Measurements from ENCODE around the gene RAMP3. TPM values are rescaled to one million over a fixed set of nuclear protein-coding genes. Genes with fewer than 3 reads are reported as not detected.

The RAMP3 gene
- total and polyA plus RNA-seq, 10 of the 15 experiments (the other 5 are each of a cell fraction or from before 2014, with no cell fraction given): not detected

DNA sequence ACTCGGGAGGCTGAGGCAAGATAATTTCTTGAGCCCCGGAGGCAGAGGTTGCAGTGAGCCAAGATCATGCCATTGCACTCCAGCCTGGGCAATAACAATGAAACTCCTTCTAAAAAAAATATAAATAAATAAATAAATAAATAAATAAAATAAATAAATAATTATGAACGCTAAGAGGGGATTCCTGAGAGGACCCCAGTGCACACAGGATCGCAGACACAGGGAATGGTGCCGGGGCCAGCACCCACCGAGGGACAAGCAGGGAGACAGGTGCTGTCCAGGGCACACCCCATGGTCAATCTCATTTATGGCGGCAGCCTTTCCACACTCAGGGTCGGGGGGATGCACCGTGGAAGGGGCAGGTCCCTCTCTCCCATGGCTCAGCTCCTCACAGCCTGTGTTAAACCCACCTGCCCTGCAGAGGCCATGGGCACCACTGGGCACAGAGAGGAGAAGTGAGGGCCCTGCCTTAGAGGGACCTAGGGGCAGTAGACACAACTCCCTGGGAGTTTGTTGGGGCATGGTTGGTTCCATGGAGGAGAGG lies 2.2 kb upstream of the RAMP3 start:
- BruUV-seq (replicated peaks): no TSS peak
- Histone ChIP-seq H3K9ac (ENCODE audit: control insufficient read depth, insufficient read depth, low read length) (no peak overlapping the region), H3K79me2 (ENCODE audit: control insufficient read depth, insufficient read depth, low read length) (no peaks in the 10 kb centered on the region), H3K9me3 (replicated peaks; ENCODE audit: control insufficient read depth, insufficient read depth, low read length) (no peaks in the 10 kb centered on the region), H3K36me3 (ENCODE audit: control insufficient read depth in 2 of 2, insufficient read depth in 2 of 2, low read length in 1 of 2) (no peaks in the 10 kb centered on the region), H3K4me2 (ENCODE audit: control insufficient read depth, insufficient read depth) (no peak overlapping the region), H4K20me1 (ENCODE audit: control insufficient read depth, insufficient read depth) (no peaks in the 10 kb centered on the region), H2AFZ (ENCODE audit: control insufficient read depth, low read depth, low read length) (no peak overlapping the region), H3K27me3 (replicated peaks in 1 of 2; ENCODE audit: control insufficient read depth in 2 of 2, insufficient read depth in 2 of 2, low read length in 1 of 2) (peaks cover 3 to 5% of the 10 kb centered on the region in 2 experiments; a peak in 2 of 4 replicates), H3K27ac (ENCODE audit: control insufficient read depth, insufficient read depth) (no peak overlapping the region), H3K4me1 (ENCODE audit: control insufficient read depth, insufficient read depth, low read length) (peaks cover 2% of the 10 kb centered on the region), H3K4me3 (no peak overlapping the region)
- ChIA-PET POLR2A (no interaction called here), RAD21 (ENCODE audit: unreplicated experiment) (no interaction called here), SMC1A (ENCODE audit: uncharacterized antibody, unreplicated experiment) (interaction anchor here (4.3 kb wide), 1 partner anchor 105 kb away, joined by 19 read pairs; no protein-coding TSS in a partner anchor), CTCF (interaction anchor here (8.9 kb wide), 1 partner anchor 104 kb away, joined by 58 read pairs; no protein-coding TSS in a partner anchor)
- FAIRE-seq (no peak), ATAC-seq (no peak), DNase-seq (ENCODE audit: low read depth, low spot score) (no peak)
- in situ Hi-C loops (cut with MboI): loop anchor here (25.0 kb wide), 1 partner anchor 707 kb away; the partner anchor contains the start of gene CCDC201
- intact Hi-C loops (cut with micrococcal nuclease; ENCODE audit: unreplicated experiment): no loop called here
- TF ChIP-seq NRF1 (conservative IDR thresholded peaks at IDR 0.05; ENCODE audit: low read depth, low read length) (no peak), WRNIP1 (IDR thresholded peaks at IDR 0.05; ENCODE audit: borderline replicate concordance, low read depth, low read length) (no peak), LARP7 (IDR thresholded peaks at IDR 0.05) (no peak), SREBF2 (IDR thresholded peaks at IDR 0.05; ENCODE audit: low read length) (no peak), ZNF384 (IDR thresholded peaks at IDR 0.05; ENCODE audit: borderline replicate concordance, low read depth, low read length) (no peak), SP1 (IDR thresholded peaks at IDR 0.05; ENCODE audit: low read depth, low read length) (no peak), MTA3 (IDR thresholded peaks at IDR 0.05; ENCODE audit: borderline replicate concordance, low read length) (no peak), POLR2AphosphoS2 (IDR thresholded peaks at IDR 0.05; ENCODE audit: low read depth, low read length) (no peak), BACH1 (IDR thresholded peaks at IDR 0.05; ENCODE audit: borderline replicate concordance) (no peak), NR2C2 (IDR thresholded peaks at IDR 0.05; ENCODE audit: borderline replicate concordance, control insufficient read depth, insufficient read length, low read depth) (no peak), IKZF1 (conservative IDR thresholded peaks at IDR 0.05) (no peak)
- TF ChIP-seq, protein P1, sequence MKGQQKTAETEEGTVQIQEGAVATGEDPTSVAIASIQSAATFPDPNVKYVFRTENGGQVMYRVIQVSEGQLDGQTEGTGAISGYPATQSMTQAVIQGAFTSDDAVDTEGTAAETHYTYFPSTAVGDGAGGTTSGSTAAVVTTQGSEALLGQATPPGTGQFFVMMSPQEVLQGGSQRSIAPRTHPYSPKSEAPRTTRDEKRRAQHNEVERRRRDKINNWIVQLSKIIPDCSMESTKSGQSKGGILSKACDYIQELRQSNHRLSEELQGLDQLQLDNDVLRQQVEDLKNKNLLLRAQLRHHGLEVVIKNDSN (IDR thresholded peaks at IDR 0.05; ENCODE audit: borderline replicate concordance, extremely low read length, insufficient read depth, low read depth, low read length): no peak
- TF ChIP-seq, protein P2, sequence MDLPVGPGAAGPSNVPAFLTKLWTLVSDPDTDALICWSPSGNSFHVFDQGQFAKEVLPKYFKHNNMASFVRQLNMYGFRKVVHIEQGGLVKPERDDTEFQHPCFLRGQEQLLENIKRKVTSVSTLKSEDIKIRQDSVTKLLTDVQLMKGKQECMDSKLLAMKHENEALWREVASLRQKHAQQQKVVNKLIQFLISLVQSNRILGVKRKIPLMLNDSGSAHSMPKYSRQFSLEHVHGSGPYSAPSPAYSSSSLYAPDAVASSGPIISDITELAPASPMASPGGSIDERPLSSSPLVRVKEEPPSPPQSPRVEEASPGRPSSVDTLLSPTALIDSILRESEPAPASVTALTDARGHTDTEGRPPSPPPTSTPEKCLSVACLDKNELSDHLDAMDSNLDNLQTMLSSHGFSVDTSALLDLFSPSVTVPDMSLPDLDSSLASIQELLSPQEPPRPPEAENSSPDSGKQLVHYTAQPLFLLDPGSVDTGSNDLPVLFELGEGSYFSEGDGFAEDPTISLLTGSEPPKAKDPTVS (IDR thresholded peaks at IDR 0.05; ENCODE audit: low read depth, low read length): no peak
- TF ChIP-seq, protein P3, sequence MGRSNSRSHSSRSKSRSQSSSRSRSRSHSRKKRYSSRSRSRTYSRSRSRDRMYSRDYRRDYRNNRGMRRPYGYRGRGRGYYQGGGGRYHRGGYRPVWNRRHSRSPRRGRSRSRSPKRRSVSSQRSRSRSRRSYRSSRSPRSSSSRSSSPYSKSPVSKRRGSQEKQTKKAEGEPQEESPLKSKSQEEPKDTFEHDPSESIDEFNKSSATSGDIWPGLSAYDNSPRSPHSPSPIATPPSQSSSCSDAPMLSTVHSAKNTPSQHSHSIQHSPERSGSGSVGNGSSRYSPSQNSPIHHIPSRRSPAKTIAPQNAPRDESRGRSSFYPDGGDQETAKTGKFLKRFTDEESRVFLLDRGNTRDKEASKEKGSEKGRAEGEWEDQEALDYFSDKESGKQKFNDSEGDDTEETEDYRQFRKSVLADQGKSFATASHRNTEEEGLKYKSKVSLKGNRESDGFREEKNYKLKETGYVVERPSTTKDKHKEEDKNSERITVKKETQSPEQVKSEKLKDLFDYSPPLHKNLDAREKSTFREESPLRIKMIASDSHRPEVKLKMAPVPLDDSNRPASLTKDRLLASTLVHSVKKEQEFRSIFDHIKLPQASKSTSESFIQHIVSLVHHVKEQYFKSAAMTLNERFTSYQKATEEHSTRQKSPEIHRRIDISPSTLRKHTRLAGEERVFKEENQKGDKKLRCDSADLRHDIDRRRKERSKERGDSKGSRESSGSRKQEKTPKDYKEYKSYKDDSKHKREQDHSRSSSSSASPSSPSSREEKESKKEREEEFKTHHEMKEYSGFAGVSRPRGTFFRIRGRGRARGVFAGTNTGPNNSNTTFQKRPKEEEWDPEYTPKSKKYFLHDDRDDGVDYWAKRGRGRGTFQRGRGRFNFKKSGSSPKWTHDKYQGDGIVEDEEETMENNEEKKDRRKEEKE (IDR thresholded peaks at IDR 0.05): no peak
- WGBS (ENCODE audit: insufficient coverage, insufficient replicate concordance, low lambda C conversion rate, missing lambda C conversion rate): 48% methylated on average over 9 of the region's 9 CpGs

All from GM12878 (cell line).